ENCODE results near the gene SMCO2. TPM values are rescaled to one million over a fixed set of nuclear protein-coding genes. Genes with fewer than 3 reads are reported as not detected.

The SMCO2 gene
- total and polyA plus RNA-seq, 7 experiments from 2014 or later = 0.99 TPM; not detected in 6

DNA sequence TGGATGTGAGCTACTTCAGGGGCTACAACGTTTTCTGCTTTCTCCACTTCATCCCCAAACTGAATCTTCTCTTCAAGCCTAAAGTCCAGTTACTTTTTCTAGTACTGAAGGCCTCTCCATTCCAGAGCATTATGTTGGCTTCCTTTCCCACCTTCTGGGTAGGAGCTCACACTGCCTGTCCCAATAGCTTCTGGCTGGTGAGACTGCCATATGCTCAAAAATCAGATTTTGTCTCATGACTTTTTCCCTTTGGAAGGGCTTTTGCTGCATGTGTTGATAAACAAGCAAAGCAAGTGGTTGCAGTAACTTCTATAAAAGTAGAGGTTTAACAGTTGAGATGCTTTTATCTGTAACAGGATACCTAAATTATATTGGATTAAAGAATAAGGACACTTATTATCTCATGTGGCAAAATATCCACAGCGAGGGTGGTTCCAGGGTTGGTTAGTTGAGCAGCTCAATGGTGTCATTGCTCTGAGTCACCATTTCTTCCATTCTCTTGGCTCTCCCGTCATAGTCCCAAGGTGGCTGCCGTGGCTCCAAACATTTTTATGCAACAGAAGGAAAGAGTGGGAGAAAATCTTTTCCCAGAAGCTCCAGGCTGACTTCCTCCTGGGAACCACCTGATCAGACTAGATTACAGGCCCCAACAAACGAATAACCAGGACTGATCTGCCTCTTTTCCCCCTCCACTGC lies 62.3 kb downstream of the SMCO2 start:
- Histone ChIP-seq H3K27ac (ENCODE audit: low read depth, low read length) (no peak overlapping the region), H3K4me3 (ENCODE audit: low read length) (no peak overlapping the region), H3K36me3 (ENCODE audit: control insufficient read depth in 2 of 3, insufficient read depth in 3 of 3, low read length in 3 of 3) (no peaks in the 10 kb centered on the region), H3K4me1 (ENCODE audit: control insufficient read depth in 2 of 2, insufficient read depth in 2 of 2, low read length in 2 of 2) (no peaks in the 10 kb centered on the region), H3K27me3 (ENCODE audit: control insufficient read depth in 2 of 2, insufficient read depth in 2 of 2, low read length in 2 of 2) (no peaks in the 10 kb centered on the region), H3K9me3 (ENCODE audit: control insufficient read depth in 2 of 3, low read length in 3 of 3) (no peaks in the 10 kb centered on the region)
- intact Hi-C loops (cut with micrococcal nuclease) = no loop called here
- Mint-ChIP-seq H3K27me3 (peaks cover 0 to 20% (median 0%) of the 10 kb centered on the region in 5 donors), H3K27ac (no peak overlapping the region), H3K4me1 (no peaks in the 10 kb centered on the region), H3K36me3 (peaks cover 0 to 8% (median 0%) of the 10 kb centered on the region in 5 donors), H3K9me3 (peaks cover 0 to 7% (median 0%) of the 10 kb centered on the region in 11 donors), H3K4me3 (no peak overlapping the region)
- ATAC-seq (no peak), DNase-seq (no peak)
- ChIA-PET CTCF (no interaction called here), POLR2A (no interaction called here)

DNA sequence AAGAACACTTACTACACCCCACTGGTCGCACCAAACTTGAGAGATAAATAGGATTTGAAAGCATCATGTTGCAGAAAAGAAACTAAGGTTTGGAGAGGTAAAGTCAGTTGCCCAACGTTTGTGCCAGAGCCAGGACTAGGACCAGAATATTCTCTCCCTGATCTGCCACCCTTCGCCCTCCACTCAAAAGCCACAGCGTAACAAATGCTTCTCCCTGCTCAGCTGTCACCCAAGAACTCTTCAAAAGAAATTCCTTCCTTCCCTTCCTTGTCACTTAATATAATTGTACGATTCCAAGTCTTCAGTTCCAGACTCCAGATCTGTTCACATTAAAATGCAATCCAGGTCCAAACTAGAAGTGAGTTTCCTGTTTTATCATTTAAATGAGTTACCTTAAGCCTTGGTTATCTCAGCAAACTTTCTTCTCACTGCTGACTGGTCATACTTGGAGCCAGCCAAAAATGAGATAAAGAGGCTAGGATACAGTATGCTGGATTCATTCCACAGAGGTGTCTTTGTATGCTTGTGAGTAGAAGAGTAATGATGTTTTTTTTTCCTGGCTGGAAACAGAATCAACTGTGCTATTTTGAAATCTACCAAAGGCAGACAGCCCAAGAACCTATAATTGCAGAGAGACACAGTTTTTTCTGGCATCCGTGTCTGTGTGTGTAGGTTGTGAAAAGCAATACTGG lies 64.6 kb downstream of the SMCO2 start:
- Histone ChIP-seq H3K27me3 (ENCODE audit: control insufficient read depth in 2 of 2, insufficient read depth in 2 of 2, low read length in 2 of 2) (no peaks in the 10 kb centered on the region), H3K9me3 (ENCODE audit: control insufficient read depth in 2 of 3, low read length in 3 of 3) (no peaks in the 10 kb centered on the region), H3K27ac (ENCODE audit: low read depth, low read length) (no peak overlapping the region), H3K36me3 (ENCODE audit: control insufficient read depth in 2 of 3, insufficient read depth in 3 of 3, low read length in 3 of 3) (no peaks in the 10 kb centered on the region), H3K4me1 (ENCODE audit: control insufficient read depth in 2 of 2, insufficient read depth in 2 of 2, low read length in 2 of 2) (no peaks in the 10 kb centered on the region), H3K4me3 (ENCODE audit: low read length) (no peak overlapping the region)
- Mint-ChIP-seq H3K27ac (no peak overlapping the region), H3K4me1 (no peaks in the 10 kb centered on the region), H3K9me3 (peaks cover 0 to 7% (median 0%) of the 10 kb centered on the region in 11 donors), H3K4me3 (no peak overlapping the region), H3K36me3 (peaks cover 0 to 9% (median 0%) of the 10 kb centered on the region in 5 donors), H3K27me3 (peaks cover 0 to 28% (median 0%) of the 10 kb centered on the region in 5 donors)
- CTCF ChIA-PET = no interaction called here
- ATAC-seq = no peak
- intact Hi-C loops (cut with micrococcal nuclease) = no loop called here
- DNase-seq = no peak
- POLR2A ChIA-PET = no interaction called here

- H3K4me1 ChIP-seq (ENCODE audit: control insufficient read depth in 2 of 2, insufficient read depth in 2 of 2, low read length in 2 of 2) = no peaks in the 10 kb centered on the region
- no peak overlapping the region for H3K4me3 ChIP-seq (ENCODE audit: low read length)
- Mint-ChIP-seq H3K4me1 (no peaks in the 10 kb centered on the region), H3K4me3 (no peak overlapping the region), H3K9me3 (peaks cover 0 to 3% (median 0%) of the 10 kb centered on the region in 11 donors), H3K27ac (no peak overlapping the region), H3K36me3 (peaks cover 0 to 5% (median 0%) of the 10 kb centered on the region in 5 donors), H3K27me3 (peaks cover under 1 to 32% (median 4%) of the 10 kb centered on the region in 5 donors)
- no peak for ATAC-seq
- CTCF ChIA-PET = no interaction called here
- POLR2A ChIA-PET = no interaction called here
- no peaks in the 10 kb centered on the region for H3K9me3 ChIP-seq (ENCODE audit: control insufficient read depth in 2 of 3, low read length in 3 of 3)
- H3K36me3 ChIP-seq (ENCODE audit: control insufficient read depth in 2 of 3, insufficient read depth in 3 of 3, low read length in 3 of 3) = no peaks in the 10 kb centered on the region
- no peaks in the 10 kb centered on the region for H3K27me3 ChIP-seq (ENCODE audit: control insufficient read depth in 2 of 2, insufficient read depth in 2 of 2, low read length in 2 of 2)
- intact Hi-C loops (cut with micrococcal nuclease) = no loop called here
- DNase-seq = no peak
- H3K27ac ChIP-seq (ENCODE audit: low read depth, low read length) = no peak overlapping the region
Observed at GRCh38 chr12:27511723-27512045, 65.1 kb downstream of the SMCO2 start.

GRCh38 chr12:27513155-27513824 lies 66.8 kb downstream of the SMCO2 start:
- Histone ChIP-seq H3K9me3 (ENCODE audit: control insufficient read depth in 2 of 3, low read length in 3 of 3) (no peaks in the 10 kb centered on the region), H3K27ac (ENCODE audit: low read depth, low read length) (no peak overlapping the region), H3K4me1 (ENCODE audit: control insufficient read depth in 2 of 2, insufficient read depth in 2 of 2, low read length in 2 of 2) (no peaks in the 10 kb centered on the region), H3K4me3 (ENCODE audit: low read length) (no peak overlapping the region), H3K36me3 (ENCODE audit: control insufficient read depth in 2 of 3, insufficient read depth in 3 of 3, low read length in 3 of 3) (no peaks in the 10 kb centered on the region), H3K27me3 (ENCODE audit: control insufficient read depth in 2 of 2, insufficient read depth in 2 of 2, low read length in 2 of 2) (no peaks in the 10 kb centered on the region)
- Mint-ChIP-seq H3K27ac (no peak overlapping the region), H3K36me3 (peaks cover 0 to 4% (median 0%) of the 10 kb centered on the region in 5 donors), H3K4me1 (no peaks in the 10 kb centered on the region), H3K4me3 (no peak overlapping the region), H3K9me3 (peaks cover 0 to 2% (median 0%) of the 10 kb centered on the region in 11 donors), H3K27me3 (peaks cover 7 to 34% (median 11%) of the 10 kb centered on the region in 5 donors)
- ATAC-seq (no peak), DNase-seq (no peak)
- intact Hi-C loops (cut with micrococcal nuclease) = no loop called here
- POLR2A ChIA-PET = no interaction called here
- CTCF ChIA-PET = no interaction called here

DNA sequence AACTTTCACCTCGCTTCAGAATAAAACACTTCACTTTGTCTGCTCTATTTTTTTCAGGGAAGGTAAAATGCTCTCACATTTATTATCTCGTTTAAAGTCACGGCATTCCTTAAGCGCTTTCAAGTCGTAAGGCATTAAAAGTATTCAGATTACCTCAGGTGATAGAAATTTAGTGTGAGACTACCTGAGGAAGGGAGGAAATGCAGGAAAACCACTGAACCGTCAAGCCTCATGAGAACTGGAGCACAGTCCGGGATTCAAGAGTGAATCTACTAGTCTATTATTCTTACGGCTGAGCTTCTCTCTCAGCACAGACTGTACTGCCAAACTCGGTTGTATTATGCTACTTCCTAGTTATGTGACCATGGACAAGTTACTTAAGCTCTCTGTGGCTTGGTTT lies 69.1 kb downstream of the SMCO2 start:
- Histone ChIP-seq H3K36me3 (ENCODE audit: control insufficient read depth in 2 of 3, insufficient read depth in 3 of 3, low read length in 3 of 3) (no peaks in the 10 kb centered on the region), H3K4me1 (ENCODE audit: control insufficient read depth in 2 of 2, insufficient read depth in 2 of 2, low read length in 2 of 2) (no peaks in the 10 kb centered on the region), H3K4me3 (ENCODE audit: low read length) (no peak overlapping the region), H3K27ac (ENCODE audit: low read depth, low read length) (no peak overlapping the region), H3K9me3 (ENCODE audit: control insufficient read depth in 2 of 3, low read length in 3 of 3) (no peaks in the 10 kb centered on the region), H3K27me3 (ENCODE audit: control insufficient read depth in 2 of 2, insufficient read depth in 2 of 2, low read length in 2 of 2) (no peaks in the 10 kb centered on the region)
- Mint-ChIP-seq H3K27me3 (peaks cover 10 to 36% (median 15%) of the 10 kb centered on the region in 5 donors), H3K27ac (no peak overlapping the region), H3K9me3 (peaks cover 0 to 2% (median 0%) of the 10 kb centered on the region in 11 donors), H3K4me3 (no peak overlapping the region), H3K36me3 (peaks cover 0 to 7% (median 0%) of the 10 kb centered on the region in 5 donors), H3K4me1 (peaks cover 0 to 6% (median 0%) of the 10 kb centered on the region in 7 donors)
- ChIA-PET POLR2A (no interaction called here), CTCF (no interaction called here)
- DNase-seq (no peak), ATAC-seq (no peak)
- intact Hi-C loops (cut with micrococcal nuclease) = loop anchor here in 1 of 2 donors (1.0 kb wide), 1 partner anchor 15 kb away; no protein-coding TSS in a partner anchor

- H3K9me3 Mint-ChIP-seq = peaks cover 0 to 2% (median 0%) of the 10 kb centered on the region in 11 donors
- H3K4me3 Mint-ChIP-seq = no peak overlapping the region
- Histone ChIP-seq H3K4me1 (ENCODE audit: control insufficient read depth in 2 of 2, insufficient read depth in 2 of 2, low read length in 2 of 2) (no peaks in the 10 kb centered on the region), H3K9me3 (ENCODE audit: control insufficient read depth in 2 of 3, low read length in 3 of 3) (no peaks in the 10 kb centered on the region), H3K36me3 (ENCODE audit: control insufficient read depth in 2 of 3, insufficient read depth in 3 of 3, low read length in 3 of 3) (no peaks in the 10 kb centered on the region), H3K27ac (ENCODE audit: low read depth, low read length) (no peak overlapping the region), H3K27me3 (ENCODE audit: control insufficient read depth in 2 of 2, insufficient read depth in 2 of 2, low read length in 2 of 2) (no peaks in the 10 kb centered on the region), H3K4me3 (ENCODE audit: low read length) (no peak overlapping the region)
- H3K4me1 Mint-ChIP-seq = peaks cover 0 to 6% (median 3%) of the 10 kb centered on the region in 7 donors
- intact Hi-C loops (cut with micrococcal nuclease) = loop anchor here in 1 of 2 donors (1.0 kb wide), 1 partner anchor 14 kb away; no protein-coding TSS in a partner anchor
- peaks cover 10 to 37% (median 15%) of the 10 kb centered on the region in 5 donors for H3K27me3 Mint-ChIP-seq
- no peak overlapping the region for H3K27ac Mint-ChIP-seq
- peaks cover 0 to 7% (median 0%) of the 10 kb centered on the region in 5 donors for H3K36me3 Mint-ChIP-seq
- POLR2A ChIA-PET = no interaction called here
- no peak for DNase-seq
- no peak for ATAC-seq
- CTCF ChIA-PET = no interaction called here
Observed at GRCh38 chr12:27516625-27517024, 70.1 kb downstream of the SMCO2 start.
